Peyer's patch (tissue), 4 donors: ENCODE data around the gene GIMAP6.

Experiments
- POLR2A ChIP-seq, 2 donors: fragments of 450-650 bp; IDR thresholded peaks; one replicate each; pipeline ENCODE4 v1.5.1; 2017; ENCODE audit warnings: antibody characterized with exemption in 2 of 2, mild to moderate bottlenecking in 2 of 2, moderate library complexity in 2 of 2
- TF ChIP-seq, protein P1 (sequence below), 6 experiments: fragments of 450-650 bp in 4 of 6; fragments of 200-600 bp in 2 of 6; sonication (generic) in 1 of 6; IDR thresholded peaks; one replicate each; pipeline ENCODE4 v1.5.1; 2017 to 2019; ENCODE audit warnings: antibody characterized with exemption in 6 of 6, mild to moderate bottlenecking in 3 of 6, moderate library complexity in 1 of 6

DNA sequence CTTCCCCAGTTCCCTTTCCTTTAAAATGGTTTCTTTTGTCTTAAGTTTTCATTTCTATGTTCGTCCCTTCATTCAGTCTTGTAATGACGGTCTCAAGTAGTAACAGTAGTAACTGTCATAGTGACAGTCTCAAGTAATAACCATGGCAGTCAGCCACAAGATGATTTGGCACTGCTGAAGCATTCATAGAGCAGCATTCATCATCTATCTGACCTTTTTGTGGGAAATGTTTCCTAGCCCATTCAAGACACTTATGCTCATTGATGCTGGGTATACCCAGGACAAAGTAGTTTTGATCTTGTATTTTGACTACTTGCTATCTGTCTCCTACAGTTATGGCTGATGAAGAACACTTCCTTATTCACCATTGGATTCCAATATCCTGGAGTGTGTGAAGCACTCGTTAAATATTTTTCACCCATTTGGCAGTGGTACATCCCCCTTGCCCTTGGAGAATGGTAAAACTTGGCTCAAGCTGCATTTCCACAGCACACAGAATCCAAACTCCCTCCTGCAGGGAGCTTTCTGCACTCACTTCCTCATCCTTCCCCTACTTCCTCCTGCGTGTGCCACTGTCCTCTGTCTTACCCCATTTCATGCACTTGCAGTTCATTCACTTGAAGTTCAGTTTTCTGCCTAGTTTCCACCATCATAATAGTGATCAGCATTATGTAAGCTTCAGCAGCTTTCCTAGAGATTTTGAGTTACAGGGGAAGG lies 46.0 kb downstream of the GIMAP6 start:
- TF ChIP-seq, protein P1, sequence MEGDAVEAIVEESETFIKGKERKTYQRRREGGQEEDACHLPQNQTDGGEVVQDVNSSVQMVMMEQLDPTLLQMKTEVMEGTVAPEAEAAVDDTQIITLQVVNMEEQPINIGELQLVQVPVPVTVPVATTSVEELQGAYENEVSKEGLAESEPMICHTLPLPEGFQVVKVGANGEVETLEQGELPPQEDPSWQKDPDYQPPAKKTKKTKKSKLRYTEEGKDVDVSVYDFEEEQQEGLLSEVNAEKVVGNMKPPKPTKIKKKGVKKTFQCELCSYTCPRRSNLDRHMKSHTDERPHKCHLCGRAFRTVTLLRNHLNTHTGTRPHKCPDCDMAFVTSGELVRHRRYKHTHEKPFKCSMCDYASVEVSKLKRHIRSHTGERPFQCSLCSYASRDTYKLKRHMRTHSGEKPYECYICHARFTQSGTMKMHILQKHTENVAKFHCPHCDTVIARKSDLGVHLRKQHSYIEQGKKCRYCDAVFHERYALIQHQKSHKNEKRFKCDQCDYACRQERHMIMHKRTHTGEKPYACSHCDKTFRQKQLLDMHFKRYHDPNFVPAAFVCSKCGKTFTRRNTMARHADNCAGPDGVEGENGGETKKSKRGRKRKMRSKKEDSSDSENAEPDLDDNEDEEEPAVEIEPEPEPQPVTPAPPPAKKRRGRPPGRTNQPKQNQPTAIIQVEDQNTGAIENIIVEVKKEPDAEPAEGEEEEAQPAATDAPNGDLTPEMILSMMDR (IDR thresholded peaks at IDR 0.05) = no peak
- no peak for TF ChIP-seq POLR2A (IDR thresholded peaks at IDR 0.05)
